Liver (tissue), 9 donors: Measurements from ENCODE around the gene SLC22A12. TPM values are rescaled to one million over a fixed set of nuclear protein-coding genes. Genes with fewer than 3 reads are reported as not detected.

Experiments used
- DNase-seq: peaks from one replicate; pipeline ENCODE4 v3.0.0-alpha.2; 2017; ENCODE audit warnings: low spot score
- H3K27ac ChIP-seq, 2 donors: one replicate each; pipeline ENCODE4 v1.7.0; 2013; ENCODE audit warnings: inconsistent platforms in 2 of 2, low read length in 2 of 2, control low read depth in 1 of 2, low read depth in 1 of 2, mild to moderate bottlenecking in 1 of 2
- H3K27me3 ChIP-seq, 4 donors: one replicate each; pipeline versions ENCODE4 v1.6.1 to v1.7.0; 2013; ENCODE audit warnings: low read length in 3 of 4, inconsistent platforms in 1 of 4, mild to moderate bottlenecking in 1 of 4, moderate library complexity in 1 of 4; ENCODE audit not compliant: control insufficient read depth in 4 of 4, insufficient read depth in 4 of 4
- H3K36me3 ChIP-seq, 4 donors: one replicate each; pipeline versions ENCODE4 v1.6.1 to v1.7.0; 2013; ENCODE audit warnings: low read length in 3 of 4, mild to moderate bottlenecking in 3 of 4, low read depth in 1 of 4, moderate library complexity in 1 of 4; ENCODE audit not compliant: control insufficient read depth in 4 of 4, insufficient read depth in 3 of 4
- H3K4me1 ChIP-seq, 4 donors: one replicate each; pipeline versions ENCODE4 v1.6.1 to v1.7.0; 2013; ENCODE audit warnings: low read length in 3 of 4, mild to moderate bottlenecking in 3 of 4, moderate library complexity in 1 of 4; ENCODE audit not compliant: control insufficient read depth in 4 of 4, insufficient read depth in 4 of 4
- H3K4me3 ChIP-seq, 3 donors: one replicate each; pipeline versions ENCODE4 v1.6.1 to v1.7.0; 2013; ENCODE audit warnings: low read length in 3 of 3, control low read depth in 1 of 3, low read depth in 1 of 3, mild to moderate bottlenecking in 1 of 3
- H3K9ac ChIP-seq, 2 donors: one replicate each; pipeline ENCODE4 v1.7.0; 2013; ENCODE audit warnings: low read length in 2 of 2, mild to moderate bottlenecking in 2 of 2, moderate library complexity in 2 of 2, control low read depth in 1 of 2, low read depth in 1 of 2
- H3K9me3 ChIP-seq, 4 donors: one replicate each; pipeline versions ENCODE4 v1.6.1 to v1.7.0; 2013; ENCODE audit warnings: low read length in 3 of 4; ENCODE audit not compliant: control insufficient read depth in 4 of 4
- EGR1 ChIP-seq, 2 donors: IDR thresholded peaks; 2 replicates each; pipeline ENCODE4 v1.6.1; 2016 to 2018; ENCODE audit warnings: antibody characterized with exemption in 2 of 2, low read depth in 2 of 2
- FOXA1 ChIP-seq: IDR thresholded peaks from 2 replicates; pipeline ENCODE4 v1.6.1; 2016; ENCODE audit warnings: antibody characterized with exemption
- FOXA2 ChIP-seq: IDR thresholded peaks from 2 replicates; pipeline ENCODE4 v1.6.1; 2016; ENCODE audit warnings: antibody characterized with exemption
- GABPA ChIP-seq, 2 donors: IDR thresholded peaks in 1 of 2; conservative IDR thresholded peaks in 1 of 2; 2 replicates each; pipeline ENCODE4 v1.6.1; 2016; ENCODE audit warnings: antibody characterized with exemption in 2 of 2, mild to moderate bottlenecking in 1 of 2, moderate library complexity in 1 of 2
- HNF4G ChIP-seq: IDR thresholded peaks from 2 replicates; pipeline ENCODE4 v1.6.1; 2016; ENCODE audit warnings: antibody characterized with exemption
- JUND ChIP-seq, 2 donors: IDR thresholded peaks; 2 replicates each; pipeline ENCODE4 v1.6.1; 2016; ENCODE audit warnings: antibody characterized with exemption in 2 of 2
- NR2F2 ChIP-seq: IDR thresholded peaks from 2 replicates; pipeline ENCODE4 v1.6.1; 2016; ENCODE audit warnings: antibody characterized with exemption
- RAD21 ChIP-seq, 2 donors: IDR thresholded peaks; 2 replicates each; pipeline ENCODE4 v1.6.1; 2016; ENCODE audit warnings: antibody characterized with exemption in 2 of 2, mild to moderate bottlenecking in 2 of 2
- RXRA ChIP-seq, 2 donors: IDR thresholded peaks; 2 replicates each; pipeline ENCODE4 v1.6.1; 2017 to 2018; ENCODE audit warnings: antibody characterized with exemption in 2 of 2, mild to moderate bottlenecking in 1 of 2
- YY1 ChIP-seq: IDR thresholded peaks from 2 replicates; pipeline ENCODE4 v1.6.1; 2016; ENCODE audit warnings: antibody characterized with exemption, mild to moderate bottlenecking
- WGBS: extraction: QIAGEN DNeasy Blood & Tissue Kit; methylation state at CpG from one replicate; pipeline ENCODE4 v1.1.7; 2013; 5-methylcytosine and 5-hydroxymethylcytosine counted together
- polyA plus RNA-seq, 2 donors: library from polyadenylated mRNA; stranded (reverse) in 1 of 2; unstranded in 1 of 2; fragments of 200-250 nt in 1 of 2; fragments of >200 nt in 1 of 2; fragmentation: Nextera tagmentation in 1 of 2; extraction: Ambion mirVana in 1 of 2; gene quantifications; one replicate each; pipeline versions ENCODE4 v1.2.1 to v1.2.3, GENCODE V29; 2013 to 2015
- total RNA-seq, 2 donors: library from RNA; depleted of rRNA; stranded (reverse); fragments of >200 nt; gene quantifications; one replicate each; pipeline ENCODE4 v1.2.3, GENCODE V29; 2014
- TF ChIP-seq, protein P1 (sequence below): IDR thresholded peaks from 2 replicates; pipeline ENCODE4 v1.6.1; 2016; ENCODE audit warnings: antibody characterized with exemption
- TF ChIP-seq, protein P2 (sequence below): IDR thresholded peaks from 2 replicates; pipeline ENCODE4 v1.6.1; 2016; ENCODE audit warnings: antibody characterized with exemption
- TF ChIP-seq, protein P3 (sequence below): IDR thresholded peaks from 2 replicates; pipeline ENCODE4 v1.6.1; 2016; ENCODE audit warnings: antibody characterized with exemption
- donor health status: healthy.
- donor health status: healthy.
- donor health status: healthy.
- donor health status: healthy.
- donor health status: healthy.

Gene SLC22A12
- total and polyA plus RNA-seq, 4 donors = under 0.01 to 0.02 TPM; not detected in 2

DNA sequence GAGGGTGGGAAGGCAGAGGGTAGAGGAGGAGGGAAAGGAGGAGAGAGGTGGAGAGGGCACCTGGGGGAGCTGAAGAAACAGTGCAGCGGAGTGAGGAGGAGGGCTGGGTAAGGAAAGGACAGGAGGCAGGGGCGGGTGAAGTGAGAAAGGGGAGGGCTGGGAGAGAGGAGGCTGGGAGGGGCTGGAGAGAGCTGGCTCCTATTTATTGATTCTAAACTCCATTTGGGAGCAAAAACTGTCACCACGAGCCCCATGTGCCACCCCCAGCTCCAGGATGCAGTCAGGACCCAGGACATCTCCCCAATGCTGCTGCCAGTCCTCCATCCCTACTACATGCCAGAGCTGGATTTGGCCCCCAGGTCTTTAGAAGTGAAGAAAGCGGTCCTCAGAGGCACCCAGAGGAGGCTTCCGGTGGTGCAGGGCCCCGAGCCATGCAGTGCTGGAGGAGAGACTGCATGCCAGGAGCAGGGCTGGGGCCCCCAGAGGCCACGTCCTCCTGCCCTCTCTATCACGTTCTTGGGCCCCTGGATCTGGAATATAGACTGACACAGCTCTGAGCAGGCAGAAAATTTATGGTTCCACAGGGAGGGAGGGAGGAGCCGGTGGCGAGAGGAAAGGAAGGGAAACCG is 53.7 kb downstream of the SLC22A12 start:
- Histone ChIP-seq H3K4me3 (no peak overlapping the region), H3K36me3 (no peaks in the 10 kb centered on the region), H3K9me3 (no peaks in the 10 kb centered on the region), H3K27ac (no peak overlapping the region), H3K9ac (no peak overlapping the region), H3K27me3 (peaks cover 0 to 12% (median 6%) of the 10 kb centered on the region in 4 donors), H3K4me1 (no peaks in the 10 kb centered on the region)
- 29% methylated on average over 11 of the region's 11 CpGs for WGBS
- TF ChIP-seq RAD21 (IDR thresholded peaks at IDR 0.05) = peak in 1 of 2 donors; percentile 25
- no peak for TF ChIP-seq YY1
- no peak for DNase-seq

DNA sequence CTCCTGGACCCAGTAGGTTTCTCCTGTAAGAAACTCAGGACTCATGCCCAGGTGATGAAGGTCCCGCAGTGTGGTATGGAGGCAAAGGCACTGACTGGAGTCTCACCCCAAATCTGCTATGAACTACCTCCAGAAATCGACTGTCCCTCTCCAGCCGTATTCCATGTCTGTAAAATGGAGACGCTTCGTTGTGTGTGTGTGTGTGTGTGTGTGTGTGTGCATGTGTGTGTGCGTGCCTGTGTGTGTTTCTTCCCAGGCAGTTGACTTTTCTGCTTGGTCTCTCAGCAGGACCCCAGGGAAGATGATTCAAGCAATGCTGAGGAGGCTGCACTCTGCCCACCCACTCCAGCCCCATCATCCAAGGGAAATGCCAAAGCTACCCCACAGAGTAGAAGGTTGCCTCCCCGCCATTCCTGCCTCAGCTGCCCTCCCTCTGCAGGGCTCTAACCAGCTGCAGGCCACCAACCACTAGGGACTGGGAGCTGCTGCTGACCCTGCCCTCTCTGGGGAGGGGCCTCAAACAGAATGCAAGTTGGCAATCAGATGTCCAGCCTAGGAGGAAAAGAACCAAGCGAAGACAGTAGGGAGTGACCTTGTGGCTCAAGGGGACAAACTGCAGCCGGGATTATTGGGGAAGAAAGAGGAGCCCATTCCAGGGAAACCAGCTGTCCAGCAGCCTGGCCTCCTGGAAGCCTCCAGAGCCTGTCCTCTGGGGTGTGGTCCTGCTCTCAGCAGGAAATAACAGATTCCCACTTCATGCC is 56.2 kb downstream of the SLC22A12 start:
- no peak for DNase-seq
- Histone ChIP-seq H3K27ac (no peak overlapping the region), H3K27me3 (peaks cover 0 to 7% (median 4%) of the 10 kb centered on the region in 4 donors), H3K4me1 (peaks cover 0 to 2% (median 0%) of the 10 kb centered on the region in 4 donors), H3K9ac (no peak overlapping the region), H3K36me3 (no peaks in the 10 kb centered on the region), H3K4me3 (no peak overlapping the region), H3K9me3 (no peaks in the 10 kb centered on the region)
- WGBS = 85% methylated on average over 9 of the region's 9 CpGs
- TF ChIP-seq, protein P1, sequence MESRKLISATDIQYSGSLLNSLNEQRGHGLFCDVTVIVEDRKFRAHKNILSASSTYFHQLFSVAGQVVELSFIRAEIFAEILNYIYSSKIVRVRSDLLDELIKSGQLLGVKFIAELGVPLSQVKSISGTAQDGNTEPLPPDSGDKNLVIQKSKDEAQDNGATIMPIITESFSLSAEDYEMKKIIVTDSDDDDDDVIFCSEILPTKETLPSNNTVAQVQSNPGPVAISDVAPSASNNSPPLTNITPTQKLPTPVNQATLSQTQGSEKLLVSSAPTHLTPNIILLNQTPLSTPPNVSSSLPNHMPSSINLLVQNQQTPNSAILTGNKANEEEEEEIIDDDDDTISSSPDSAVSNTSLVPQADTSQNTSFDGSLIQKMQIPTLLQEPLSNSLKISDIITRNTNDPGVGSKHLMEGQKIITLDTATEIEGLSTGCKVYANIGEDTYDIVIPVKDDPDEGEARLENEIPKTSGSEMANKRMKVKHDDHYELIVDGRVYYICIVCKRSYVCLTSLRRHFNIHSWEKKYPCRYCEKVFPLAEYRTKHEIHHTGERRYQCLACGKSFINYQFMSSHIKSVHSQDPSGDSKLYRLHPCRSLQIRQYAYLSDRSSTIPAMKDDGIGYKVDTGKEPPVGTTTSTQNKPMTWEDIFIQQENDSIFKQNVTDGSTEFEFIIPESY = no peak
- no peak for TF ChIP-seq HNF4G
- TF ChIP-seq FOXA1 = no peak
- TF ChIP-seq FOXA2 = no peak
- TF ChIP-seq YY1 = no peak
- TF ChIP-seq, protein P2, sequence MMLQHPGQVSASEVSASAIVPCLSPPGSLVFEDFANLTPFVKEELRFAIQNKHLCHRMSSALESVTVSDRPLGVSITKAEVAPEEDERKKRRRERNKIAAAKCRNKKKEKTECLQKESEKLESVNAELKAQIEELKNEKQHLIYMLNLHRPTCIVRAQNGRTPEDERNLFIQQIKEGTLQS = no peak

DNA sequence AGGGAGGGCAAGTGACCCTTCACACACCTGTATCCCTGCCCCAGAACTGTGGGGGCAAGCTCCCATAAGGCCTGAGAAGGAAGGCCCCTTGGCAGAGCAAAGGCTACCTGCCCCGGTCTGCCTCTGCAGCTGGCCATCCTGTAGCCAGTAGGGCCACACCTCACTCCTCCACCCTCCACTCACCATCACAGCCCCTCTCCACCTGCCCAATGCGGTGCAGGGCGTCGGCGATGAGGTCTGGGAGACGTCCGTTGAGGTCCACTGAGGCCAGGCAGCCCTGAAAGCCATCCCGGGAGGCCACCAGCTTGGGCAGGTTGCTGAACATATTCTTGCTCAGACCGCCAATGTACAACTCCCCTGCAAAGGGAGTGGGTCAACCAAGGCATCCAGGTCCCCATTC is 57.5 kb downstream of the SLC22A12 start:
- H3K36me3 ChIP-seq = no peaks in the 10 kb centered on the region
- WGBS = 83% methylated on average over 9 of the region's 9 CpGs

More for the DNA sequence above, 57.5 kb downstream of the SLC22A12 start:
- no peak overlapping the region for H3K4me3 ChIP-seq
- no peak for TF ChIP-seq JUND (IDR thresholded peaks at IDR 0.05)
- no peak for TF ChIP-seq FOXA2
- TF ChIP-seq YY1 = no peak
- TF ChIP-seq HNF4G = no peak
- TF ChIP-seq RXRA (IDR thresholded peaks at IDR 0.05) = no peak
- TF ChIP-seq FOXA1 = no peak
- TF ChIP-seq, protein P2 = no peak
- TF ChIP-seq GABPA (IDR thresholded peaks at IDR 0.05 in 1 of 2, conservative IDR thresholded peaks at IDR 0.05 in 1 of 2) = no peak
- no peak for TF ChIP-seq EGR1 (IDR thresholded peaks at IDR 0.05; ENCODE audit: low read depth in 2 of 2)
- TF ChIP-seq, protein P3, sequence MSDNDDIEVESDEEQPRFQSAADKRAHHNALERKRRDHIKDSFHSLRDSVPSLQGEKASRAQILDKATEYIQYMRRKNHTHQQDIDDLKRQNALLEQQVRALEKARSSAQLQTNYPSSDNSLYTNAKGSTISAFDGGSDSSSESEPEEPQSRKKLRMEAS = no peak
- no peak for TF ChIP-seq NR2F2
- no peak for TF ChIP-seq RAD21 (IDR thresholded peaks at IDR 0.05)
- no peak overlapping the region for H3K9ac ChIP-seq
- no peak overlapping the region for H3K27ac ChIP-seq
- H3K9me3 ChIP-seq = no peaks in the 10 kb centered on the region
- H3K4me1 ChIP-seq = peaks cover 0 to 6% (median 1%) of the 10 kb centered on the region in 4 donors
- H3K27me3 ChIP-seq = peaks cover 0 to 7% (median 3%) of the 10 kb centered on the region in 4 donors
- DNase-seq = no peak
